Loucy (cell line): ENCODE data around the gene TYW5.

Source experiments
- H2AFZ ChIP-seq: fragments of 200-600 bp; sonication (generic); 2 replicates; pipeline ENCODE4 v1.6.0; 2016; ENCODE audit warnings: antibody characterized with exemption, mild to moderate bottlenecking, low read length, moderate library complexity
- H3F3A ChIP-seq: fragments of 200-600 bp; 2 replicates; pipeline ENCODE4 v1.6.0; 2016; ENCODE audit warnings: antibody characterized with exemption, low read depth, mild to moderate bottlenecking
- H3K27me3 ChIP-seq: fragments of 200-600 bp; sonication (generic); 2 replicates; pipeline ENCODE4 v1.6.1; 2014; ENCODE audit warnings: low read length, mild to moderate bottlenecking; ENCODE audit not compliant: insufficient read depth, poor library complexity, severe bottlenecking
- H3K36me3 ChIP-seq: fragments of 200-600 bp; sonication (generic); 2 replicates; pipeline ENCODE4 v1.6.1; 2016; ENCODE audit warnings: low read length; ENCODE audit not compliant: insufficient read depth
- H3K4me1 ChIP-seq: fragments of 200-600 bp; sonication (generic); 2 replicates; pipeline ENCODE4 v1.5.1; 2014; ENCODE audit warnings: low read length, mild to moderate bottlenecking; ENCODE audit not compliant: insufficient read depth, poor library complexity, severe bottlenecking
- H3K4me2 ChIP-seq: fragments of 200-600 bp; sonication (generic); 2 replicates; pipeline ENCODE4 v1.6.0; 2014; ENCODE audit warnings: antibody characterized with exemption, low read length, low read depth, mild to moderate bottlenecking; ENCODE audit not compliant: poor library complexity, severe bottlenecking
- H3K4me3 ChIP-seq: fragments of 200-600 bp; sonication (generic); 2 replicates; pipeline ENCODE4 v1.5.1; 2014; ENCODE audit warnings: low read length, mild to moderate bottlenecking, mixed read lengths; ENCODE audit not compliant: poor library complexity, severe bottlenecking
- H3K79me2 ChIP-seq: fragments of 200-600 bp; sonication (generic); 2 replicates; pipeline ENCODE4 v1.6.1; 2014; ENCODE audit warnings: low read length; ENCODE audit not compliant: insufficient read depth
- H3K9ac ChIP-seq: fragments of 200-600 bp; sonication (generic); 2 replicates; pipeline ENCODE4 v1.6.0; 2014; ENCODE audit warnings: mild to moderate bottlenecking, low read depth, low read length, moderate library complexity; ENCODE audit not compliant: poor library complexity, severe bottlenecking
- H3K9me2 ChIP-seq: fragments of 200-600 bp; sonication (generic); replicated peaks from 2 replicates; pipeline ENCODE4 v1.6.1; 2016; ENCODE audit warnings: low read depth, low read length, mixed read lengths
- H3K9me3 ChIP-seq: fragments of 200-600 bp; sonication (generic); 2 replicates; pipeline ENCODE4 v1.6.1; 2014; ENCODE audit warnings: mild to moderate bottlenecking, antibody characterized with exemption, low read length, low read depth; ENCODE audit not compliant: insufficient read depth
- H4K20me1 ChIP-seq: fragments of 200-600 bp; sonication (generic); 2 replicates; pipeline ENCODE4 v1.6.0; 2014; ENCODE audit warnings: antibody characterized with exemption, low read length, mild to moderate bottlenecking; ENCODE audit not compliant: insufficient read depth, poor library complexity, severe bottlenecking
- CTCF ChIP-seq: fragments of 200-600 bp; sonication (generic); conservative IDR thresholded peaks from 2 replicates; pipeline ENCODE4 v1.5.1; 2014; ENCODE audit warnings: mild to moderate bottlenecking, antibody characterized with exemption, low read length
- EZH2phosphoT487 ChIP-seq: fragments of 200-600 bp; IDR thresholded peaks from 2 replicates; pipeline ENCODE4 v1.6.1; 2018; ENCODE audit warnings: antibody characterized with exemption, mild to moderate bottlenecking, moderate library complexity, borderline replicate concordance

Gene TYW5

DNA sequence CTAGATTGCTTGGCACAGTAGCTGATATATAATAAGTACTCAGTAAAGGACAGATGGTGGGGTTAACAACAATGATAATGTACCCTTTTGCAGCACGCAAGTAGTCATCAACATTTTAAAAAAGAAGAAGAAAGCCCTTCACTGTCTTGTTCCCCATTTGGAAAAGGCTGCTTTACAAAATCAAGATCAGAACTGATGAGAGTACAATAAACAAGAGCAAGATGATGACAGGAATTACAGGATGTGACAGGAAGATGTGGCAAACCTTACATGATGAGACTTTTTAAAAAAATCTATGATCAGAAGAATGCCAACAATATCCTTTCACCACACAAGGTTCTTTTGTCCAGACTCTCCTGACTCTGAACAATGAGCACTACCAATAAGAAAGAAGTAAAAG lies 9.1 kb downstream of the TYW5 start:
- H3K4me1 ChIP-seq = no peaks in the 10 kb centered on the region
- no peak overlapping the region for H3K4me3 ChIP-seq
- H3K36me3 ChIP-seq = peaks cover 33% of the 10 kb centered on the region; the same call in 1 of the 2 replicates
- no peak for TF ChIP-seq CTCF
- no peak for TF ChIP-seq EZH2phosphoT487
- no peak overlapping the region for H3K9ac ChIP-seq
- no peak overlapping the region for H2AFZ ChIP-seq
- H3F3A ChIP-seq = no peaks in the 10 kb centered on the region
- peaks cover 8% of the 10 kb centered on the region; the same call in 1 of the 2 replicates for H3K79me2 ChIP-seq
- peaks cover 9% of the 10 kb centered on the region for H4K20me1 ChIP-seq
- H3K9me3 ChIP-seq = no peaks in the 10 kb centered on the region
- H3K9me2 ChIP-seq = no peaks in the 10 kb centered on the region
- H3K4me2 ChIP-seq = no peak overlapping the region
- H3K27me3 ChIP-seq = no peaks in the 10 kb centered on the region

GRCh38 chr2:199943373-199943772 lies 11.9 kb downstream of the TYW5 start:
- H2AFZ ChIP-seq = no peak overlapping the region
- H3K27me3 ChIP-seq = no peaks in the 10 kb centered on the region
- peaks cover 44% of the 10 kb centered on the region; the same call in 1 of the 2 replicates for H3K36me3 ChIP-seq
- no peaks in the 10 kb centered on the region for H3F3A ChIP-seq
- H3K4me3 ChIP-seq = no peak overlapping the region
- no peak overlapping the region for H3K4me2 ChIP-seq
- no peak overlapping the region for H3K9ac ChIP-seq
- H4K20me1 ChIP-seq = peaks cover 2% of the 10 kb centered on the region
- H3K9me2 ChIP-seq = no peaks in the 10 kb centered on the region
- H3K9me3 ChIP-seq = no peaks in the 10 kb centered on the region
- TF ChIP-seq CTCF (no peak), EZH2phosphoT487 (no peak)
- no peaks in the 10 kb centered on the region for H3K79me2 ChIP-seq
- no peaks in the 10 kb centered on the region for H3K4me1 ChIP-seq

- TF ChIP-seq EZH2phosphoT487 (no peak), CTCF (peak; percentile 57)
- H3K9me2 ChIP-seq = no peaks in the 10 kb centered on the region
- no peak overlapping the region for H3K9ac ChIP-seq
- H3K79me2 ChIP-seq = no peaks in the 10 kb centered on the region
- no peaks in the 10 kb centered on the region for H3K9me3 ChIP-seq
- H3K4me1 ChIP-seq = no peaks in the 10 kb centered on the region
- peaks cover 41% of the 10 kb centered on the region; the same call in 1 of the 2 replicates for H3K36me3 ChIP-seq
- no peaks in the 10 kb centered on the region for H4K20me1 ChIP-seq
- H3F3A ChIP-seq = no peaks in the 10 kb centered on the region
- no peak overlapping the region for H3K4me2 ChIP-seq
- no peaks in the 10 kb centered on the region for H3K27me3 ChIP-seq
- no peak overlapping the region for H2AFZ ChIP-seq
- no peak overlapping the region for H3K4me3 ChIP-seq
Measured at GRCh38 chr2:199940373-199940772, 14.9 kb downstream of the TYW5 start.
